Posterior cingulate gyrus (tissue), 11 donors: ENCODE data around the gene MTREX.

Source experiments
- DNase-seq, 10 donors: peaks; one replicate each; pipeline versions ENCODE4 v3.0.0 to v3.0.0-alpha.2; 2020 to 2021; ENCODE audit warnings: mixed read lengths in 3 of 10
- intact Hi-C: fragments of 100-400 bp; cut with DNase I; formaldehyde crosslinking; loops from one replicate; pipeline ENCODE4 v1.15.1; 2023

Gene MTREX

DNA sequence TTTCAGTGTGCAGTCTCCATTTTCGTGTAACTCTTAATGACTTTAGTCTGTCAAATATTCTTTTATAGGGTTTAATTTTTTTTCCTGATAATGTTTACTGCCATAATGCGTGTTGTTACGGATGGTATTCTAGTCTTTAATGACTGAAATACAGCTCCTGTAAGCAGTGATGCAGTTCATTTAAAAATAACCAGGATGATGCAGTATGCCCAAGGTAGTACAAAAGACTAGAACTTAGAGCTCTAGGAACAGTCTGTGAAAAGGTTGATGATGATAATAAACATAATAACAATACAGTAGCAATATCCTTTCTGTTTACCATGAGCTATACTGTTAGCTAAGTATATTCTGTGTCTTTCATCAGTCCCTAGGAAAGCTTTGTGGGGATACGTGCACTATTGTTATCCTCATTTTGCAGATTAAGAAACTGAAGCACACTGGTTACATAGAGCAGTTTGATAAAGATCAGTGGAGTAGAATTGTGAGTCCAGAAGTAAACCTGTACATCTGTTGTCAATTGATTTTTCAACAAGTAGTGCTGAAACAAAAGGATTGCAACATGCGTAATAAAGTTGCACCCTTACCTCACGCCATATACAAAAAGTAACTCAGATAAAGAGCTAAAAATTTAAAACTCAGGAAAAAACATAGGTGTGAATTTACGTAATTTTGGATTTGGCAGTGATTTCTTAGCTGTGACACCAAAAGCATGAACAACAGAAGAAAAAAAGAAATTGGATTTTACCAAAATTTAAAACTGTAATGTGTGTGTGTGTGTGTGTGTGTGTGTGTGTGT, 64.5 kb downstream of the MTREX start:
- intact Hi-C loops: no loop called here
- DNase-seq: no peak

DNA sequence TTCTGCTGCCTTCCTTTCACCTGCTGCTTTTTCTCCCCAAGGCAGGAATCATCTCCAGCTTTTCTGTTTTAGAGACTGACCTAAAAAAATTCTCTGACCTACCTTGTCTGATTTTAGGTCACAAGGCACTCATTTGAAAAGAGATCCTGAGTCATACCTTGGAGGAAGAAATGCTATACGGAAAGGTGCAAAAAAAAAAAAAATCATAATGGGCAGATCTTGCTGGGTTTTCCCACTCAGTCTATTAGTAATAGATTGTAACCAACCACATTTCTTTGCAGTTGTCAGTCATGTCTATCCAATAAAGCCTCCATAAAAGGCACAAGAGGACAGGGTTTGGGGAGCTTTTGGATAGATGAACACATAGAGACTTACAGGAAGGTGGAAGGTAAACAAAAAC, 70.0 kb downstream of the MTREX start:
- intact Hi-C loops: no loop called here

DNA sequence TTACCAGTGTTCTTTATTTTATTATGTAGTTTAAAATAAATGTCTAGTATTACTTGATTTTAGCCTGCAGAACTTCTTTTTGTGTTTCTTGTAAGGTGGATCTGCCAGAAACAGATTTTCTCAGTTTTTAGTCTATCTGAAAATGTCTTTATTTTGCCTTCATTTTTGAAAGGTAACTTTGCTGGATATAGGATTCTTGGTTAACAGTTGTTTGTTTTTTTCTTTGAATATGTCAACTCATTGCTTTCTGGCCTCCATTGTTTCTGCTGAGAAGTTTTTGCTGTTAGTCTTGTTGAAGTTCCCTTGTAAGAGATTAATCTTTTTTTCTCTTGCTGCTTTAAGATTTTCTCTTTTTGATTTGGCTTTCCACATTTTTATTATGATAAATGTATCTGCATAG, 75.5 kb downstream of the MTREX start:
- intact Hi-C loops: no loop called here
- no peak for DNase-seq

More for the DNA sequence above, 70.0 kb downstream of the MTREX start:
- DNase-seq: no peak

DNA sequence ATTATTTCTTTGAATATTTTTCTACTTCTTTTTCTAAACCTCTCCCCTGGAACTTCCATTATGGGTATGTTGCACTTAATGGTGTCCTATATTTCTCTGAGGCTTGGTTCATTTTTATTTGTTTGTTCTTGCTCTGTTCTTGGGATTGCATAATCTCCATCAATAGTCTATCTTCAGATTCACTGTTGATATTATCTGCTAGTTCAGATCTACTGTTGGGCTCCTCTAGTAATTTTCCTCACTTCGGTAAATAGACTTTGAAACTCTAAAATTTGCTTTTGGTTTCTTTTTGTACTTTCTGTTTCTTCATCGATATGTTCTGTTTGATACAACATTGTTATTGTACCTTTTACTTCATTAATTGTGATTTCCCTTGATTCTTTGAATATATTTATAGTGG, 76.3 kb downstream of the MTREX start:
- no peak for DNase-seq
- intact Hi-C loops: no loop called here

DNA sequence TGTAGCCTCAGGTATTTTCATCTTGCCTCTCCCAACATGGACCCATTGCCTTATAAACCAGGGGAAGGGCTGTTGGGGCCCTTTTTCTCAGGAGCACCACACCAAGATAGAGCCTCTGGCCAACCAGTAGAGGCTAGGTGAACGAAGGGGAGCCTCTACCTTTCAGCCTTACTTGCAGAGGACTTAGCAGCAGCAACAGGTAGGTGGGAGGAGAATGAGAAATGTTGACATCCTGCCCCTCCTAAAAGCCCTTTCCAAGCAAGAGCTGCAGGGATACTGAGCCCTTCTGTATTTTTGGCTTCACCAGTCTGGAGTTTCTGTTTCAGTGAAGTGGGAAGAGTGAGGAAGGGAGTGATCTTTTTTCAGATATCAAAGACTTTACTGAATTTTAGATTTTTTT, 77.4 kb downstream of the MTREX start:
- DNase-seq: no peak
- intact Hi-C loops: no loop called here

DNA sequence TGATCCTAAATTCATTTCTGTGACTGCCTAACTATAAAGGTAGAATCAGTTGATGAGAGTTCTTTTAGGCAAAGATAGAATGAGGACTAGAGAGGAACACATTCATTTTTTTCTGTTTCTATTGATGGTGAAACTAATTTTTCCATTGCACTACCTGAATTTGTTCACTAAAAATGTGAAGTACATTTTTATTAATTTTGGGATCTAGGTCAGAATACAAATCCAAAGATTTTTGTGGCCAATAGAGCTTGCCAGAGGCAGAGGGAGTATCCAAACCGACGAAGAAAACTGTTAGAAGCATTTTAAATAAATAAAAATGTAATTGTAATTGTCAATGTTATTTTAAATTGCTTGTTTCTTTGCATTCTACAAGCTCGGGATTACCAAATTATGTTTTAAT, 78.1 kb downstream of the MTREX start:
- intact Hi-C loops: no loop called here
- DNase-seq: no peak

DNA sequence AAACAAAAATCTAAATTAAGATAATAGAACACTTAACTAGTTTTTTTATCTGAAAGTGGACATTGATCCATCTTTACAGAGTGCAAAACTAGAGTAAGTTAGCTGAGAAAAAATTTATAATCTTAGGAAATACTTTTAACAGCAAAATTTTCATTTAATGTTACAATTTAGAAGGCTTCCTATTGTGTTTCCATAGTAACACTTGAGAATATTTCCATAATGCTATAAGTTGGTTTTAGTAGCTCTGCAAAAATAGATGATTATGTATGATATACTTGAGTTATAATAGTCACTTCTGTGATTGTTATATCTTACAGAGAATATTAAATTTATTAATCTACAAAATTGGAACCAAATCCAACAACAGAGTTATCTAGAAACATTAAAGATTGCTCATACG, 78.6 kb downstream of the MTREX start:
- no peak for DNase-seq
- intact Hi-C loops: no loop called here

DNA sequence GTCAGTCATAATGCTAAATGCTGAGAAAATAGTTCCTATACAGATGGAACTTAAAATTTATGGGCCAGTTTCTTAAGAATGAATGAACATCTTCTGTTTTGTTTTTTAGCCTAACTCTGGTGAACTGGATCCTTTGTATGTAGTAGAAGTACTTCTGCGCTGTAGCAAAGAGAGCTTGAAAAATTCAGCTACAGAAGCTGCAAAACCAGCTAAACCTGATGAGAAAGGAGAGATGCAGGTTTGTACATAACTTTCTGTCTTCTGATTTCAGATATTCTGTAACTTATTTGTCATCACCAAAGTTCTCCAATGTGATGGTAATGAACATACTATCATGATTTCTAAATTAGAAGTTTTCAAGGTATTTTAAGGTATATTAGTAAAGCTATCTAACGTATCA, 80.1 kb downstream of the MTREX start:
- DNase-seq: no peak
- intact Hi-C loops: no loop called here

DNA sequence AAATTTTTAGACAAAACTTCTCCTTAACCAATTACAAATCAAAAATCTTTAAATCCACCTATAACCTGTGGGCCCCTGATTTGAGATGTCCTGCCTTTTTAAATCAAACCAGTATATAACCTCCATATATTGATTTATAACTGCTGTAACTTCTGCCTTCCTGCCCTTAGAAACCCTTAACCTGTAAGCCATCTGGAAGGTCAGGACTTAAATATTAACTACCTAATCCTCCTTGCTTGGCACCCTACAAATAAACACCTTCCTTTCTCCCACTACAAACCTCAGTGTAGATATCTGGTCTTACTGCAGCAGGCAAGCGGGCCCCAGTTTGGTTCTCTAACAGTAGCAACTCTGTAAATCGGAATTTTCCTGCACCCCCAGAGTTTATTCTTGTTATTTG, 83.9 kb downstream of the MTREX start:
- DNase-seq: no peak
- intact Hi-C loops: no loop called here

DNA sequence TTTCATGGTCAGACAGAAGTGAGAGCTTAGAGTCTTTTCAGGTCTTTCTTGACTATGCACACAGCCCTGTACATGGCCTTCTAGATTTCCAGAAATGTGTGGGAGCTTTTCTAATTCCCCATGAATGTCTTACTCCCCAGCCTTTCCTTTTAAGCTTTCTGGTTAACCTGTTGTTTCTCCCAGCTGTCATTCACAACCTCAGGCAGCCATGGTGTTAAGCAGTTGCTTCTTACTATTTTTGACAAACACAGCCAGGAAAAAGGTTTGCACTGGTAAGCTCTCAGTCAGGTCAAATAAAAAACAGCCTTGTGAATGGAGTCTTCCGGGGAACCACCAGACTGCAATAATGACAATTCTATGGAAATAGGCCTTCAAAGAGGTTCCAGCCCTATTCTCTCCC, 84.9 kb downstream of the MTREX start:
- DNase-seq: no peak
- intact Hi-C loops: no loop called here

DNA sequence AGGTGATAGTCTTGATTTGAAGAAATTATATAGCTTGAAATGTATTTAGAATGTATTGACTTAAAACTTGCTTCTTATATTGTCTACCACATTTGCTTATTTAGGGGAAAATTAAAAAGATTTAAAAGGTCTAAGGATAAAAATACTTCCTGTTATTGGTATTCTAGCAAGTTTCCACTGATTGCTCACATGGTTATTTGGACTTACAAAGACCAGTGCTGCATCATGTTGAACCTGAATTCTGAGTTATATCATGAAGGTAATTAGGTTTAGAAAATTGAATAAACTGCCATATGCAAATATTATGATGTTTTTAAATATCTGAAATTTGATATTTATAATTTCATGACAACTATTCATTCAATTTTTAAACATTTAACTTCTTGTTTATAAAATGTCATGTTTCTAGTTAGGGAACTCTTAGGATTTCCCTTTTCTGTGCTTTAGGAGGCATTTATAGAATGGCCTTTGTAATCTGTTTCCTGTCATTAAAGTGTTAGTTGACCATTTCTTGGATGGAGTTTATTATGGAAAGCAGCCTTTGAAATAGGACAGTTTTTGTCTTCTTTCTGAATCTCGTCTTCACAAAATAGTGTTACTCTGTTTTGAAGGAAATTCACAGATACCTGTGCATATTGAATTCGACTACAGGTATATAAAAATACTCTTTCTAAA, 85.8 kb downstream of the MTREX start:
- intact Hi-C loops: no loop called here
- no peak for DNase-seq

DNA sequence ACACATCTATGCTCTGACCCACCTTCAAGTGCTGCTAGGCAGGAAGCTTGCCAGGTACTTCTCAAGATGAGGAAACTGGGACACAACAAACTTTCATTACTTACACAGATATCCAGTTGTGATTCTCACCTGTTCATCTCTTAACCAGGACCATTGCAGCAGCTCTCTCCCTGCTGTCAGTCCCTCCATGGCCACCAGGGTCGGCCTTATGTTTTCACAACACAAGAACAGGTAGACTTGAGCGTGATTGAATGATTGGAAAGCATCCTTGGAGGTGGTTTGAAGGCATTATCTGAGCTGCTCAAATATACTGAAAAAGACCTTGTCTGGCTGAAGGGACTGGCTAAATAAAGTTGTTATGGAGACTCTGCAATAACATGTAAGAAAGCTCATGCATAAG, 94.4 kb downstream of the MTREX start:
- no peak for DNase-seq
- intact Hi-C loops: no loop called here

DNA sequence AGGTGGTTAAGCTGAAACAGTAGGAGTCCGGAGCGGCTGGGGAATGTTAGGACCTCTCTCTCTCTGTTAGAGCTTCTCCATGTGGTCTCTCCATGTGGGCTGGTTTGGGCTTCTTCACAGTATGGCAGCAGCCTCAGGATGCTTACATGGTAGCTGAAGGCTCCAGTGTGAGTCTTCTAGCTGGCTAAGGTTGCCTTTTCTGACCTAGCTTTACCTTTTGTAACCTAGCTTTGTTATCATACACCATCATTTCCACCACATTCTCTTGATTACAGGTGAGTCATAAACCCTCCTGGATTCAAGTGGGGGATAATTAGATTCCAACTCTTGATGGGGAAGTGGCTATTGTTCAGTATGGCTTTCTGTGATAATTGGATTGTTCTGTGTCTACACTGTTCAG, 98.5 kb downstream of the MTREX start:
- intact Hi-C loops: loop anchor here (2.0 to 5.0 kb wide), 3 partner anchors 126 to 285 kb away; partner anchors contain the start of gene PLPP1
- no peak for DNase-seq

DNA sequence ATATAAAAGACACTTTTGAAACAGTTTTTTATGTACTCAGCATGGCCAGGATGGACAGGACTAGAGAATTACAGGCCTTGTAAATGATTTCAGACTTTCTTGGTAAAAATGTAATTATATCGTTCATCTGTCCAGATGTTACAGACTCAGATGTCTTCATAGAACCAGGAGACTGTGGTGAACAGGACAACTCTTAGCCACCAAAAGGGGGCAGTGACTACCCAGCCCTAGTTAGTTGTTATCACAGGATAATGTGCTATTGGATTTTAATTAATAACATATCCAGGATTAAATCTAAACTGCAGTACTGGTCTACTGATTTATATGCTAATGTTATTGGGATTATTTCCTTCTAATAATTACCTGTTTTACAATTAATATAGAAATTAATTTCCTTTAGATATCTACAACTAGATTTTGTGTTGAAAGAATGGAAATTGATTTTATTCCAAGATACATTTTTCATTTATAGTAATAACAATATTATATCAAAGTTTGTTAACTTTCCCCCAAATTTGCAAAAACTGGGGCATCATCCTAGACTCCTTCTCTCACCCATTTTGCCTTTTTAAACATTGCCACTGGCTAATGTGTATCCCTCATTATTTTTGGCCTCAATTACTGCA, 99.4 kb downstream of the MTREX start:
- DNase-seq: peak in 2 of 10 donors; percentile 58 to 85
- intact Hi-C loops: loop anchor here (2.0 to 5.0 kb wide), 3 partner anchors 125 to 284 kb away; partner anchors contain the start of gene PLPP1

DNA sequence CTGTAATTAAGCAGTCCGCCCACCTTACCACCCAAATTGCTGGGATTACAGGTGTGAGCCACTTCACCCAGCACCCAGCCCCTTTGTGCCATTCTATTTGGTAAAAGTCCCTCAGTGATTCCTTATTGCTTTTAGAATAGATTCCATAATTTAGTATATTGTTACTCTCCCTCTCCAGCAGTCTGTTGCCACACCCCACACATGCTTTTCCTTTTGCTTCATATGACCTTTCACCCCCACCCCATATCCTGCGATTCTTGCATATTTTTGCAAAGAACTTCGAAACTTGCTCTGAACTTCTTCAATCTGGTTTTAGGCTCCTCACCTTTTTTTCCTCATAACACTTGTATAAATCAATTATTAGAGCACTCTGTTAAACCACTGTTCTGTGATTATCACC, 100.2 kb downstream of the MTREX start:
- intact Hi-C loops: loop anchor here (2.0 to 5.0 kb wide), 3 partner anchors 124 to 283 kb away; partner anchors contain the start of gene PLPP1

DNA sequence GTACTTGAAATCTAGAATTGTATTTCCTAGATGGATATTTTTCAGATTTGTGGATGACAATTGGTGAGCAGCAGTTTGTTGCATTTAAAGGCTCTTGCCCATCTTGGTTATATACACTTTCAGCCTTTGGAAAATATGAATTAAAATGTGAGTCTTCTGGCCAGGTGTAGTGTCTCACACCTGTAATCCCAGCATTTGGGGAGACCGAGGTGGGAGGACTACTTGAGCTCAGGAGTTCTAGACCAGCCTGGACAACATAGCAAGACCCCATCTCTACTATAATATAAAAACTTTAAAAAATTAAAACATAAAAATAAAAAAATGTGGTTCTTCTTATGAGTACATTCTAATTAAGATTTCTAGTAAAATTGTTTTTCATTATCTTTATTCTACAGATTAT, 102.0 kb downstream of the MTREX start:
- DNase-seq: no peak
- intact Hi-C loops: loop anchor here (5.0 kb wide), 1 partner anchor 123 kb away; the partner anchor contains the start of gene PLPP1

More for the DNA sequence above, 100.2 kb downstream of the MTREX start:
- DNase-seq: no peak

DNA sequence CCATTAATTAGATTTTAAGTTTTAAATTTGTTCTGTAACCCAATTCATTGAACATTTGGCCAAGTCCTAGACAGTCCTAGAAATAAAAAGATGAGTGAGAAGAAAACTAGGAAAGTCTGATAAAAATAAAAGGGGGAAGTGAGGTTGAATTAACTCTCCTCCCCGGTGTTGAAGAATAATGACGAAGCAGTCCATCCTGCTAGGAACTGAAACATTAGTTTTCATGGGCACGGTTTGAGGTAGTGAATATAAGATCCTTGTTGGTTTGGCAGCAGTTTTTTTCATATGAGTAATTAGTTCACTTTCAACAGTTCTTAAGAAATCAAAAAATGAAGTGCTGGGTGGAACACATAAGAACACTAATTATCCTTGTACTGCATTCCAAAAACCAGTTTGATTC, 103.1 kb downstream of the MTREX start:
- intact Hi-C loops: no loop called here
- no peak for DNase-seq

DNA sequence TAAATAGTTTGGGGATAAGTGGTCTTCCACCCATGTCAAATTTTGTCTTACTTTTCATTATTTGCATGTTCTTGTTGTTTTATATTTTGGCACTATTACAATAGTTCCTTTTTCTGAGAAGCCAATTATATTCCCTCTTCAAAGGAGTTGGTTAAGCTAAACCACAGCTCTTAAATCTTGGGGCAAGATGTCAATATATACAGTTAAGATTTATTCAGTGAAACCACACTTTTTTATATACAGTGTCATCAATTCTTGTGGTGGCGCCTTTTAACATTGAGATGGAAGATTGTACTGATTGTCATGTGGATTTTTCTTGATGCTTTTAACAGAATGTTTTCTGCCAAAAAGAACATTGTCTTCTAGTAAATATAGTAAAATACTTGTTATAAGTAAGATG, 104.1 kb downstream of the MTREX start:
- DNase-seq: no peak
- intact Hi-C loops: no loop called here

DNA sequence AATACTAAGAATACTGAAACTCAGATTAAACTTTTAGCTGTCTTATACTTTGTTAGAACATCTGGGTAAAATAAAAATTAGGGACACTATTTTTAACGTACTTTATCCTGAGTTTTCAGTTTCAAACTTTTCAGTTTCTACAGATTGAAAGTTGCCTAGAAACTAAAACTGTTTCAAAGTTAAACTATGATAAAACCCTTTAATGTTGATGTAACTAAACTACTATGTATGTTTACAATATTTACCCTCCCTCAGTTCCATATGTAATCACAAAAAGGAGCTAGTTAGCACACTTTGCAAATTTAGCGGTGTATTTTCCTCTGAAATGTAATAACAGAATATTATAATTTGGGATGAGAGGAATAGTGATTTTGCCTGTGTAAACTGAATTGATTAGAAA, 105.9 kb downstream of the MTREX start:
- intact Hi-C loops: no loop called here
- DNase-seq: no peak

DNA sequence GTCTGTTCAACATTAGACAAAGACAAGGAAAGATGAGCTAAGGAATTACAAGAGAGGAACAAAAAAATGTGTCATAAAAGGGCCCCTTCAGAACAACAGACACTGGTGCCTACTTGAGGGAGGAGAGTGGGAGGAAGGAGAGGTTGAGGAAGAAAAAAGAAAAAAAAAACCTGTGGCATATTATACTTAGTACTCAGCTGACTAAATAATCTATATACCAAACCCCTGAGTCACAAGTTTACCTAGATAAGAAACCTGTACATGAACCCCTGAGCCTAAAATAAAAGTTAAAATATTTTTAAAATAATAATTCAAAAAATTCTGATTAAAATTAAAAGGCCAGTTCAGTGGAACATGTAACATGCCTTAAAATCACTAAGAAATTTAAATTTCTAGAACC, 107.3 kb downstream of the MTREX start:
- DNase-seq: no peak
- intact Hi-C loops: no loop called here

DNA sequence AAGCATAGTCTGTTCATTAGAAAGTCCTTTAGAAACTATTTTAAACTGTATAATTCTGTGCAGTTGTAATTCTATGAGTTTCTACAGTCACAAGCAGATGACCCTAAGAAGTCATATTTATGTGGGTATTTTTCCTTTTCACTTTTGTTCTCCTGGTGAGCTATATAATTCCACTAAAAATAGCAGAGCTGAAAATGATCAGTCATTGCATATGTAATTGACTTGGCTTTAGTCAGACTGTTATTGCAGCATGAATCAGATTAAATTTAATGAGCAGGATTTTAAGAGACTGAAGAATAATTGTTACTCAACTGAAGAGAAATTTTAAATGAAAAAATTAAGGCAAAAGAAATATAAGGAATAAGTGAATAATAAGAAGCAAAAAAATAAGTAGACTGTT, 108.5 kb downstream of the MTREX start:
- intact Hi-C loops: no loop called here
- DNase-seq: no peak
